ENCODE measurements around the gene KIF13A.

DNA sequence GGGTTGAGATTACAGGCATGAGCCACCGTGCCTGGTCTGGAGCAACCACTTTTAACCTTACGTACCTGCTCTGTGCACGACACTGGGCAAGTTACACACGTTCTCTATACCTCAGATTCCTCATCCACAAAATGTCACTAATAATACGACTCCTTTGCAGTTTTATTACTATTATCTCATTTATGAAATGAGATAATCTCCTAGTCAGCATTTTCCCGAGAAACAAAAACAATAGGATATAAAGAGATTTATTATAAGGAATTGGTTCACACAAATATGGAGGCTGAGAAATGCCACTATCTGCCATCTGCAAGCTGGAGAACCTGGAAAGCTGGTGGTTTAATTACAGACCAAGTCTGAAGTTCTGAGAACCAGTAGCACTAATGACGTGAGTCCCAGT lies 12.0 kb upstream of the KIF13A start:
- TF ChIP-seq, protein P1, sequence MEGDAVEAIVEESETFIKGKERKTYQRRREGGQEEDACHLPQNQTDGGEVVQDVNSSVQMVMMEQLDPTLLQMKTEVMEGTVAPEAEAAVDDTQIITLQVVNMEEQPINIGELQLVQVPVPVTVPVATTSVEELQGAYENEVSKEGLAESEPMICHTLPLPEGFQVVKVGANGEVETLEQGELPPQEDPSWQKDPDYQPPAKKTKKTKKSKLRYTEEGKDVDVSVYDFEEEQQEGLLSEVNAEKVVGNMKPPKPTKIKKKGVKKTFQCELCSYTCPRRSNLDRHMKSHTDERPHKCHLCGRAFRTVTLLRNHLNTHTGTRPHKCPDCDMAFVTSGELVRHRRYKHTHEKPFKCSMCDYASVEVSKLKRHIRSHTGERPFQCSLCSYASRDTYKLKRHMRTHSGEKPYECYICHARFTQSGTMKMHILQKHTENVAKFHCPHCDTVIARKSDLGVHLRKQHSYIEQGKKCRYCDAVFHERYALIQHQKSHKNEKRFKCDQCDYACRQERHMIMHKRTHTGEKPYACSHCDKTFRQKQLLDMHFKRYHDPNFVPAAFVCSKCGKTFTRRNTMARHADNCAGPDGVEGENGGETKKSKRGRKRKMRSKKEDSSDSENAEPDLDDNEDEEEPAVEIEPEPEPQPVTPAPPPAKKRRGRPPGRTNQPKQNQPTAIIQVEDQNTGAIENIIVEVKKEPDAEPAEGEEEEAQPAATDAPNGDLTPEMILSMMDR (IDR thresholded peaks at IDR 0.05 in 8 of 11, conservative IDR thresholded peaks at IDR 0.05 in 3 of 11): no peak
- no peak for TF ChIP-seq POLR2AphosphoS5 (IDR thresholded peaks at IDR 0.05)

Measured in spleen (tissue), 7 donors.